HG03039 (cell line): ENCODE results near the gene HIPK3.
"Not testable (repeated sequence)": the region's sequence is repeated elsewhere in the genome, so short reads cannot be mapped to it uniquely, and the experiment has no call there.

Experiments
- ATAC-seq: cut with Tn5 transposase; IDR thresholded peaks from one replicate; pipeline ENCODE4 v1.9.1; 2021; ENCODE audit warnings: mild to moderate bottlenecking, moderate library complexity; ENCODE audit not compliant: unreplicated experiment

HIPK3 gene

DNA sequence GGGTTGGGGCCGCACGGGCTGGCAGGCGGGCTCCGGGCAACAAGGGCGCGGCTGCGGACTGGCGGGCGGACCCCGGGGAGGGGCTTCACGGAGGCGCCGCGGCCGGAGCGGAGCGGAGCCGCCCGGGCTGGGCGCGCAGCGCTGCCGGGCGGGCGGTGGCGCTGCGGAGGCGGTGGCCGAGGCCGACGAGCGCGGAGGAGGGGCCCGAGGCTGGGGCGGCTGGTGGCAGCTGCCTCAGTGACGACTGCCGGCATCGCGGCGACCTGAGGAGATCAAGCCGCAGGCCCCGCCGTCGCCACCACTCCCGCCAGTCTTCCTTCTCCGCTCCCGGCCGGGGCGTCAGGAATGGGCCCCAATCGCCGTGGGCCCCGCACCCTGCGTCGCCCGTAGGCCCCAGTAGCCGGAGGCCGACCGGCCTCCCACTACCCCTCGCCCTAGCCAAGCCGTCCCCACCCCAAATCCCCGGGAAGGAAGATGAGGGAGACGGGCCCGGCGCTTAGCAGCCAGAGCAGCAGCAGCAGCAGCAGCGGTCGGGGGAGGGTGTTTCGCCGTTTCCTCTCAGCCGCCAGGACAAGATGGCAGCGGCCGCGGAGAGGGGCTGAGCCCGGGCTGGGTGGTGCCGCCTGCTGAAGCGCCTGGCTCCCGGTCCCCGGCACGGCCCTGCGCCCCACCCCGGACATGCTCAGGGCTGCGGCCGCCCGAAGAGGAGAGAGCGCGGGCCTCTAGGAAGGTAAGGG lies at the start of gene HIPK3:
TSS of gene HIPK3 (plus strand) at position 222 of the 737 bp plus-strand sequence.
- ATAC-seq, result peak; percentile 75

DNA sequence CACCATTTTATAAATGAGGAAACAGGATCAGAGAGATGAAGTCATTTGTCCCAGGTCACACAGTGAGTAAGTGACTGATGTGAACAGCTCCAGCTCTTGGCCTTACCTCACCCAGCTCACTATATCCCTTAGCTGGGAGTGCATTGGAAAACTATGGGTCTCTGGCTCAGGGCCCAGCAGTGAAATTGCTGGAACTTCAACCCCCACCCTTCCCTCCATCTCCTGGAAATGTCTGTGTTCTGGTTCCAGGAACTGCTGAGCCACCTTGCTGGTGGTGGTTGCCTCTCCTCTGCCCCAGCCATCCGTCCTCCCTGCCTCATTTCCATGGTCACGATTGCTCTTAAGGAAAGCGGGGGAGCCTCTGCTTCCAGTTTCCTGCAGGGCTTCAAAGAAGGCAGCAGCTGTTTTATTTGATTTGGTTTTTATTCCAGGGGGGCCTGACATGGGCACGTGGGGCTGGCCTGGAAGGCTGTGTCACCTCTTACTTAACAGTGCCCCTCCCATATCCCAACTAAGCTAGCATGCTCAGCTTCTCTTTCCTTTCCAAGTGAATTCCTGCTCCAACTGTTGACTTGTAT lies 49.7 kb upstream of the HIPK3 start:
- ATAC-seq, result no peak

DNA sequence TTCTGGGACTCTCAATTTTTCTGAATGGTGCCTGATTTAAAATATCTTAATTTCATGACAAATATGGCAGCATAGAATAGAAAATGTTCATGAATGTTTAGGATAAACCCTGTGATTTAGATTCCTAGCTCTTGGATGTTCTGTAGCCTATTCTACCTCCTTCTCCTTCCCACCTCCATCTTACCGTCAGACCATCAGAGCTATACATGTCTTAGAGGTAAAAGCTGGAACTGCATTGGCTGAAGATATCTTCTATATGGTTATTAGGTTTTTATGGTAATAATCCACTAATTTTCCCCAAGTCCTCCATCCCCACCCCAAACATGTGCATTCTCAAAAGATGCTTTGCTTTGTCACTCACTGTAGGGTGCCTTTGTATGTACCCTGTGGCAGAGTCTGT lies 49.0 kb upstream of the HIPK3 start:
- no peak for ATAC-seq

DNA sequence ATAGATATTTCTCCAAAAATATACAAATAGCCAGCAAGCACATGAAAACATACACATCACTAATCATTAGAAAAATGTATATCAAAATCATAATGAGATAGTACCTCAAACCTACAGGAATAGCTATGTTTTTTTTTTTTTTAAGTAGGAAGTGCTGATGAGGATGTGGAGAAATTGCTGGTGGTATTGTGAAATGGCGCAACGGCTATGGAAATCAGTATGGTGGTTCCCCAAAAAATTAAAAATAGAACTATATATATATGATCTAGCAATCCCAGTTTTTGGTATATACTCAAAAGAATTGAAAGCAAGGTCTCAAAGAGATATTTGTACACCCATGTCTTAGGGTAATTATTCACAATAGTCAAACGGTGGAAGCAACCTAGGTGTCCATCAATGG lies 46.0 kb upstream of the HIPK3 start:
- ATAC-seq, result no peak

DNA sequence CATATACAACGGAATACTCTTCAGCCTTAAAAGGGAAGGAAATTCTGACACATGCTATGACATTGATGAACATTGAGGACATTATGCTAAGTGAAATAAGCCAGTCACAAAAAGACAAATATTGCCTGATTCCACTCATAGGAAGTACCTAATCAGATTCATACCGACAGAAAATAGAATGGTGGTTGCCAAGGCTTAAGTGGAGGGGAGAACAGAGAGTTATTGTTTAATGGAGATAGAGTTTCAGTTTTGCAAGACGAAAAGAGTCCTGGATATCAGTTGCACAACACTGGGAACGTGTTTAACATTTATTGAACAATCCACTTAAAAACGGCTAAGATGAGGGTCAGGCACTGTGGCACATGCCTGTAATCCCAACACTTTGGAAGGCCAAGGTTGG lies 45.6 kb upstream of the HIPK3 start:
- ATAC-seq, result no peak

DNA sequence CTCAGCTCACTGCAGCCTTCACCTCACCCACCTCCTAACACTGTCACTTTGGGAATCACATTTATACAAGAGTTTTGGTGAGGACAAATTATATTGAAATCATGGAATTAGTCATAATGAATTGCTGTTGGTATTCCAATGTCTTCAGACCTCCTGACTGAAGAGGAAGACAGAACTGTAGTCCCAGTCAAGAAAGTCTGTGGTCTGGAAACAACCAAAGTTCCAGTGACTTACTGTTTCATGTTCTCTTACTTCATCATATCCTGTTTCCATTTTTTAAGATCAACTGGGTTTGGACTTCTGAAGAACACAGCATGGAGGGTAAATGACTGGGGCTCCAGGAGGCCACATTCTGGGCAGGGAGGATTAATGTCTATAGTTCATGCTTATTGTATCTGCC lies 43.0 kb upstream of the HIPK3 start:
- ATAC-seq, result no peak

DNA sequence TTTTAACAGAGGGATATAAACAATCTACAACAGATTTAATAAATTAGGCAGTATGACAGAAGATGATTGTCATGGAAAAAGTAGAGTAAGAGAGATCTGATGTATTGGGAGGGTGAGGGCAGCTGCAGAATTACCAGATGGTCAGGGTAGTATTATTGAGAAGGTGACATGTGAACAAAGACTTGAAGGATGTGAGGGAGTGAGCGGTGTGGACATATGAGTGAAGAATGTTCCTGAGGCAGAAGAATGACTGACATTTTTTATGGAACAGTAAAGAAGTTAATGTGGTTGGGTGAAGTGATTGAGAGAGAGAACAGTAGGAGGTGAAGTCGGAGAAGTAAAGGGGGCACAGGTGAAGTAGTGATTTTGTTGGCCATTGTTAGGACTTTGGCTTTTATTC lies 42.4 kb upstream of the HIPK3 start:
- no peak for ATAC-seq

DNA sequence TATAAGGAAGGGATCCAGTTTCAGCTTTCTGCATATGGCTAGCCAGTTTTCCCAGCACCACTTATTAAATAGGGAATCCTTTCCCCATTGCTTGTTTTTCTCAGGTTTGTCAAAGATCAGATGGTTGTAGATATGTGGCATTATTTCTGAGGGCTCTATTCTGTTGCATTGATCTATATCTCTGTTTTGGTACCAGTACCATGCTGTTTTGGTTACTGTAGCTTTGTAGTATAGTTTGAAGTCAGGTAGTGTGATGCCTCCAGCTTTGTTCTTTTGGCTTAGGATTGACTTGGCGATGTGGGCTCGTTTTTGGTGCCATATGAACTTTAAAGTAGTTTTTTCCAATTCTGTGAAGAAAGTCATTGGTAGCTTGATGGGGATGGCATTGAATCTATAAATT lies 40.5 kb upstream of the HIPK3 start:
- ATAC-seq, result not testable (repeated sequence)

DNA sequence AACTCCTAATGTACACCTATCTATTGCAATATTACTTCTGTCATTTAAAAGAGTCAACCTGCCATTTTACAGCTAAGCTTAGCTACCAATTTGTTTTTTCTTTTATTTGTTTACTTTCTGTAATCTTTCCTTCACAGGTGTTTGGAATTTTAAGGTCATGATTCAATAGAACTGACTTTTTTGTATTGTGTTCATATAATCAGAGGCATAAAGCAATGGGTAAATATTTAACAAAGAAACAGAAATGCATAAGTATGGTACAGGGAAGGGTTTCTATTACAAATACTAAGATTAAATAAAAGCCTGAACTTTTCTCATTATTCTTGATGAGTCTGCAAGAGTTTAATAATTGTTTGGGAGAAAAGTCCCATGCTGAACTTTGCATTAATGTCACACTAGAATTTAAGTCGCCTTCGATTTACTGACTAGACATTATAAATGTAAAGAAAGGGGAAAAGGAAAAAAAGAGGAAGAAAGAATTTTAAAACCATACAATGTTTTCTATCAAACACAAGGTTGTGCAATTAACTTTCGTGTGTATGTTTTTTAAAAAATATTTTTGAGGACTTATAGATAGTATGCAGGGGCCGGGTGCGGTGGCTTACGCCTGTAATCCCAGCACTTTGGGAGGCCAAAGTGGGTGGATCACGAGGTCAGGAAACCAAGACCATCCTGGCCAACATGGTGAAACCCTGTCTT lies 35.0 kb upstream of the HIPK3 start:
- ATAC-seq, result no peak

DNA sequence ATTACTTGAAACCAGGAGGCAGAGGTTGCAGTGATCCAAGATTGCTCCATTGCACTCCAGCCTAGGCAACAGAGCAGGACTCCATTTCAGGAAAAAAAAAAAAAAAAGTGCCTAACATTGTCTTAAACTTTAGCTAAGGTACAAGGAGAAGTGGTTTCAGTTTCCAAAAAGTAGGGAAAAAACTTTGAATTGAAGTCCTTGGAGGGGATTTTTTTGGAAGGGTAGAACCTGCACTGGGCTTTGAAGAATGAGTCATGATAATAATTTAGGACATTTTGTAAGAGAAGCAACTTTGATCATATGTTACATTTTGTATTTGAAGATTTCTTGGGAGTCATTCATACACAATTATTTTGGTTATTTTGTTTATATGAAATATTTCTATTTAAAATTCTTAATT lies 31.8 kb upstream of the HIPK3 start:
- ATAC-seq, result no peak

DNA sequence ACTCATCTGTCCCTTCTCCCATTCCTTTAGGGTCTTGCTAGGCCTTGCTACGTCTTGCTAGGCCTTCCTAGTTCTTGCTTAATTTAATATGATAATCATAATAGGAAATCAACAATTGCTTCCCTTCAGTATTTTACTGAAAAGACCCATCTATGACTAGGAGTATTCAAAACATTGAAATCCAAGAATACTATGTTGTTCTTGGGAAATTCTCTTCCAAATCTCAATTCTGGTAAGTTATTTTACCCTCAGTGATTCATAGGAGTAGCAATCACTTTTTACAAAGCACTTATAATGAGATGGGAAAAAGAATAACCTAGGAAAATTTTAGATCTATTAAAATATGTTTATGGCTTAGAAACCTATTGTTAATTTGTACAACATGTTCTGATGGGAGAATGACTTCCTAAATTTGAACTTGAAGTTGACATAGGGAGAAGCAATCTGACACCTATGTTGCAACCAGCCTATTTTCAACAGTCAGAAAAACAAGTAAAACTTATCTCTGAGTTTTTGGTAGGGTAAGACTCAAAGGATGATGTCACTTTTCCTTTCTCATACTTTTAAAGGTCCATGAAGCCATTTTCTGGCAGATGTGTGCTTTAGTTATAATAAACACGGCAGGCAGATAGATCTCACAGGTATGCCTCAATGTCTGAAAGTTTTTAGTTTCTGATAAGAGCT lies 29.5 kb upstream of the HIPK3 start:
- no peak for ATAC-seq

DNA sequence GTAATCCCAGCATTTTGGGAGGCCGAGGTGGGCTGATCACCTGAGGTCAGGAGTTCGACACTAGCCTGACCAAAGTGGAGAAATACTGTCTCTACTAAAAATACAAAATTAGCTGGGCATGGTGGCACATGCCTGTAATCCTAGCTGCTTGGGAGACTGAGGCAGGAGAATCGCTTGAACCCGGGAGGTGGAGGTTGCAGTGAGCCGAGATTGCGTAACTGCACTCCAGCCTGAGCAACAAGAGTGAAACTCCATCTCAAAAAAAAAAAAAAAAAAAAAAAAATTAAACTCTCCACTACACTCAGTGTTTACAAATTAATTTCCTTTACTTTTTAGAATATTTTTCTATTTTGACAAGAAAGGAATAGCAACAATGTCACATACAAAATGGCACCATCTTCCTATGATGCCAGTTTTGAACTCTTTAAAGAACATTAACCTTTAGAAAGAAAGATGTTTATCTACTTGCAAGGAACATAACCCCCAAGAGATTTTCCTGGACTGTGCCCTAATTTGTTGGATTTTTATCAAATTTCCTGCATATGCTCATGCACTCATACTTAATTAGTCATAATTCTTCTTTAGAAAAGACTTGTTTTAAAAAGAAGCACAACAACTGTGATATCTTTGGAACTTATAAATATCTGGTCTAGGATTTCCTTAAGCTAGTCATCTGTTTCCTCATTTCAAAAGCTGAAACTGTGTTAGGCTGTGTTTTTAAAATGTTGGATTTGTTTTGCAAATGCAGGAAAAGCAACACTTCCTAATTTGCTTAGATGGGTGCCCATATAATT lies 22.6 kb upstream of the HIPK3 start:
- ATAC-seq, result no peak

DNA sequence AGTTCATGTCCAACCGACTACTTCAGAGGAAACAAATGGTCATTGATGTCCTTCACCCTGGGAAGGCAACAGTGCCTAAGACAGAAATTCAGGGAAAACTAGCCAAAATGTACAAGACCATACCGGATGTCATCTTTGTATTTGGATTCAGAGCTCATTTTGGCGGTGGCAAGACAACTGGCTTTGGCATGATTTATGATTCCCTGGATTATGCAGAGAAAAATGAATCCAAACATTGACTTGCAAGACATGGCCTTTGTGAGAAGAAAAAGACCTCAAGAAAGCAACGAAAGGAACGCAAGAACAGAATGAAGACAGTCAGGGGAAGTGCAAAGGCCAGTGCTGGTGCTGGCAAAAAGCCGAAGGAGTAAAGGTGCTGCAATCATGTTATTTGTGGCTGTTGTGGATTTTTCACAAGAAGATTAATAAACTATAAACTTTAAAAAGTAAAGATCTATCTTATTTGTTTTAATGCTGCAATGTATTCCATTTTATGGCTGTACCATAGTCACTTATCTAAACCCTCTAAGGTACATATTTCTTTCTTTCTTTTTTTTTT lies 20.1 kb upstream of the HIPK3 start:
- no peak for ATAC-seq

DNA sequence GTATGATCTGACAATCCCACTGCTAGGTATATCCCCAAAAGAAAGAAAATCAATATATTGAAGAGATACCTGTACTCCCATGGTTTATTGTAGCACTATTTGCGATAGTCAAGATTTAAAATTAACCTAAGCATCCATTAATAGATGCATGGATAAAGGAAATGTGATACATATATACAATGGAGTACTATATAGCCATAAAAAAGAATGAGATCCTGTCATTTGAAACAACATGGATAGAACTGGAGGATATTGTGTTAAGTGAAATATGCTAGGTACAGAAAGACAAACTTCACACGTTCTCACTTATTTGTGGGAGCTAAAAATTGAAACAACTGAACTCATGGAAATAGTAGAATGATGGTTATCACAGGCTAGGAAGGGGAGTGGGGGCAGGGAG lies 14.6 kb upstream of the HIPK3 start:
- ATAC-seq, result no peak

DNA sequence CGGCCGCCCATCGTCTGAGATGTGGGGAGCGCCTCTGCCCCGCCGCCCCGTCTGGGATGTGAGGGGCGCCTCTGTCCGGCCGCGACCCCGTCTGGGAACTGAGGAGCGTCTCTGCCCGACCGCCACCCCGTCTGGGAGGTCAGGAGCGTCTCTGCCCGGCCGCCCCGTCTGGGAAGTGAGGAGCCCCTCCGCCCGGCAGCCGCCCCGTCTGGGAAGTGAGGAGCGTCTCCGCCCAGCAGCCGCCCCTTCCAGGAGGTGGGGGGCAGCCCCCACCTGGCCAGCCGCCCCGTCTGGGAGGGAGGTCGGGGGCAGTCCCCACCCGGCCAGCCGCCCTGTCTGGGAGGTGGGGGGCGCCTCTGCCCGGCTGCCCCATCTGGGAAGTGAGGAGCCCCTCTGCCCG lies 13.5 kb upstream of the HIPK3 start:
- not testable (repeated sequence) for ATAC-seq

DNA sequence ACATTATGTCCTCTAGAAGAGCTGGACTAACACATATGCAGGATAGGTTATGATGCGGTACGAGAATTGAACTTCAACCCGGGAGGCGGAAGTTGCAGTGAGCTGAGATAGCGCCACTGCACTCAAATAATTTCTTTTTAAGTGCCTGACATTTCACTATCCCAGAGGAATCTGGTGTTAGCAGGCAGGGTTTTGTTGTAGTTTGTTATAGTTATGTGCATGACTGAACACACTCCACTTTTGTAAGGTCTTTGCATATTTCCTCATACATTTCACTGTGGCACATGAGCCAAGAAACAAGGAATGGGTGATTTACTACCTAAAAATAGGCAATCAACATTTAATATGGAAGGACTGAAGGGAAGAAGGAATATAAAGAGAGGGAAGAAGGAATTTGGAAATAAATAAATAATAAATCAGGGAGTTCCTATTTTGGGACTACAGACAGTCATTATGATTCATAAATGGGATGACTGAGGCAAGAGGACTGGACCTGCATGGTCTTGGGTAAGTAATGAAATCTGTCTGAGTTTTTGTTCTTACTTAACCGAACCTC lies 8.7 kb upstream of the HIPK3 start:
- ATAC-seq, result no peak

DNA sequence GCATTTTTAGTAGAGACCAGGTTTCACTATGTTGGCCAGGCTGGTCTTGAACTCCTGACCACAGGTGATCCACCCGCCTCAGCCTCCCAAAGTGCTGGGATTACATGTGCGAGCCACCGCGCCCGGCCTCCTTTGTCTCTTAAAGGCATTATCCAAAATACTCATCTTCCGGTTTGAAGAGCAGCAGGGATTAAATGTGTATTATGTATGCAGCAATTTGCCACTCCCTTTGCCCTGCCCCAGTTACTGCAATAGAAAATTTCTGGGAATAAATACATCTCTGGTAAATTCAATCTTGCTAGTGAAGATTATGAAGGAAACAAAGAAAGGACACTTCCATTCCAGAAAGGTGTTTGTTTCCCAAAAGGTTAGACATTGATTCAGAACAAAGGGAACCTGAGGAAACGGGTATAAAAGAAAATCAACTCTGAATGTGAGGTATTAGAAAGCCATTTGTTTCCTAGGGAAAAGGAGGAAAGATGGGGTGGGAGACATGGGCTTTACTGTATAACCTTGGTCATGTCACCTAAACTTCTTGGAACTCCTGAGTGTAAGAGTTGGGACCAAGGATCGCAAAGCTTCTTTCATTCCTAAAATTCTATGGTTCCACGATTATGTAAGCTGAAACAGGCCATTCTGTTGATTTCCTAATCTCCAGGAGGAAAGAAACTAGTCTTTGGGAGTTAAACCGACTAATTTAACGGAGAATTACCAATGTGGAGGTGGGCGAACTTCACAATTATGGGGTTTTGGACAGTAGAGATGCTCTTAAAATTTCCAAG lies 959 bp upstream of the HIPK3 start:
- ATAC-seq, result no peak

DNA sequence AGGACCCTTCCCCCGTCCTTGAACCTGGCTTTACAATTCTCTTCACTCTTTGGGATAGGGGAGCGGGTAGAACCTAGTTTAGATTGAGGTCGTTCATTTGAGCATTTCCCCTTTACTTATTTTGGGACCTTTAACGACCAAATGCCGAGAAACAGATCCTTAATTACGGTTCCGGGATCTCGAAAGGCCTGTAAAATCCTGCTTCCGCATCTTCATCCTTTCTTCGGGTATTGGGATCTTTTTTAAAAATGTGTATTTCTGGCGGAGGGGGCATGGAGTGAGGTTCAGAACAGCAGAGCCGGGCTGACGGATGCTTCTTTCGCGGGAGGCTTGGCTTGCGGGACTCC lies 395 bp upstream of the HIPK3 start:
- no peak for ATAC-seq

DNA sequence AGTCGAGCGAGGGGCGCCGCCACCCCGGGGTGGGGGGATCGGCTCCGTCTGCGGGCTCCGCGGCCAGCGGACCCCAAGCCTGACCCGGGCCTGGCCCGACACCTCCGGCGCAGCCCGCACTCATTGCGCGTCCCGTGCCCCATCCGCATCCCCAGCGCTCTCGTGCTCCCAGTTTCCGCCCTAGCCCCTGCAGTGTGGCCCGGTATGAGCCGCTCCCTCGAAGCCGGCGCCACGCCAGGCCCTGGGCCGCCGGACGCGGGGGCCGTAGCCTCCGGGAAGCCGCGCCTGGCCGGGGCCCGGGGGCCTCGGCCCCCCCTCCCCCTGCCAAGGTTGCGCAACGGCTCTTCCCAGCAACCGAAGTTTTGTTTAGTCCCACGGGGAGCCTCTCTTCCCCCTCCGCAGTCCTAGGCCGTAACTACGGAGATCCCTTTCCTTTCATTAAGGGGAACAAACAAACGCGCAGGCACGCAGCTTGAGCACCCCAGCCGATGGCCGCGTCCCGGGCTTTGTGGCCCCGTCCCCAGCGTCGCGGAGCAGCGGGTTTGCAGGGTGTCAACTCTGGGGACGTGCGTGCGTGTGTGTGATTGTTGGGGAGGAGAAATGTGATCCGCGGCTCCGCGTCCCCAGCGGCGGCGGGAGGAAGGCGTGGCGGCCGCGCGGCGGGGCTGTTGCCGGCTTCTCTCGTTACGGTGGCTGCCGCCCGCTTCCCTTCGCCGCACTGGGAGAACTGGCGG lies 883 bp downstream of the HIPK3 start:
- ATAC-seq, result peak; percentile 34
